Tibial nerve (tissue), 4 donors: Measurements from ENCODE around the gene GOLT1A. TPM values are rescaled to one million over a fixed set of nuclear protein-coding genes. Genes with fewer than 3 reads are reported as not detected.

Experiments
- DNase-seq, 2 donors: peaks; one replicate each; pipeline ENCODE4 v3.0.0-alpha.2; 2019; ENCODE audit warnings: low spot score in 2 of 2
- H3K27ac ChIP-seq, 4 donors: fragments of 200-600 bp; sonication (generic) in 3 of 4; one replicate each; pipeline ENCODE4 v1.5.1; 2017 to 2019; ENCODE audit warnings: mild to moderate bottlenecking in 1 of 4
- H3K27me3 ChIP-seq, 2 donors: fragments of 200-600 bp; sonication (generic) in 1 of 2; one replicate each; pipeline versions ENCODE4 v1.5.1 to v1.6.0; 2017 to 2019
- H3K36me3 ChIP-seq, 3 donors: fragments of 200-600 bp; sonication (generic); one replicate each; pipeline ENCODE4 v1.5.1; 2018 to 2019
- H3K4me1 ChIP-seq, 4 donors: fragments of 200-600 bp; sonication (generic) in 3 of 4; one replicate each; pipeline ENCODE4 v1.5.1; 2017 to 2019
- H3K4me3 ChIP-seq, 4 donors: fragments of 200-600 bp; sonication (generic) in 3 of 4; one replicate each; pipeline ENCODE4 v1.5.1; 2017 to 2019; ENCODE audit warnings: mild to moderate bottlenecking in 1 of 4, moderate library complexity in 1 of 4
- H3K9me3 ChIP-seq, 4 donors: fragments of 200-600 bp; sonication (generic) in 3 of 4; one replicate each; pipeline ENCODE4 v1.5.1; 2017 to 2019
- CTCF ChIP-seq, 5 experiments: fragments of 200-600 bp in 3 of 5; fragments of 450-650 bp in 2 of 5; sonication (generic) in 3 of 5; IDR thresholded peaks; one replicate each; pipeline ENCODE4 v1.5.1; 2016 to 2019; ENCODE audit warnings: antibody characterized with exemption in 5 of 5, mild to moderate bottlenecking in 3 of 5, moderate library complexity in 2 of 5
- EP300 ChIP-seq, 2 donors: sonication (generic); formaldehyde crosslinking; IDR thresholded peaks; one replicate each; pipeline ENCODE4 v1.6.1; 2017; ENCODE audit warnings: antibody characterized with exemption in 2 of 2, mild to moderate bottlenecking in 1 of 2
- POLR2A ChIP-seq, 2 donors: fragments of 450-650 bp; IDR thresholded peaks; one replicate each; pipeline ENCODE4 v1.6.1; 2017; ENCODE audit warnings: antibody characterized with exemption in 2 of 2, mild to moderate bottlenecking in 2 of 2, moderate library complexity in 2 of 2
- WGBS, 2 donors: methylation state at CpG; one replicate each; pipeline ENCODE4 v1.1.5; 2018; 5-methylcytosine and 5-hydroxymethylcytosine counted together
- total RNA-seq, 4 donors: library from RNA; depleted of rRNA; stranded (reverse); fragments of >200 nt; gene quantifications; one replicate each; pipeline ENCODE4 v1.1.0, GENCODE V29; 2016

Gene GOLT1A
- total RNA-seq, 4 donors from 2014 or later, result not detected

- no peak for TF ChIP-seq EP300 (IDR thresholded peaks at IDR 0.05)
- no peak for TF ChIP-seq CTCF (IDR thresholded peaks at IDR 0.05)
- TF ChIP-seq POLR2A (IDR thresholded peaks at IDR 0.05), result no peak
- Histone ChIP-seq H3K9me3 (no peaks in the 10 kb centered on the region), H3K4me1 (peaks cover 0 to 19% (median 3%) of the 10 kb centered on the region in 4 donors), H3K27me3 (no peaks in the 10 kb centered on the region), H3K36me3 (peaks cover 0 to 8% (median 0%) of the 10 kb centered on the region in 3 donors), H3K4me3 (no peak overlapping the region), H3K27ac (no peak overlapping the region)
- WGBS, 2 donors, result 95 to 96% methylated on average over 24 of the region's 24 CpGs
- no peak for DNase-seq
Measured at GRCh38 chr1:204257446-204257845, 43.7 kb upstream of the GOLT1A start.

- H3K4me3 ChIP-seq, result no peak overlapping the region
- WGBS, 2 donors, result 77 to 80% methylated on average over 10 of the region's 10 CpGs
Measured at GRCh38 chr1:204256531-204256930, 42.7 kb upstream of the GOLT1A start.

GRCh38 chr1:204255966-204256365, 42.2 kb upstream of the GOLT1A start:
- no peaks in the 10 kb centered on the region for H3K9me3 ChIP-seq
- H3K4me1 ChIP-seq, result peaks cover 0 to 12% (median 3%) of the 10 kb centered on the region in 4 donors
- DNase-seq, result no peak
- H3K4me3 ChIP-seq, result no peak overlapping the region
- H3K36me3 ChIP-seq, result peaks cover 0 to 8% (median 0%) of the 10 kb centered on the region in 3 donors
- TF ChIP-seq CTCF (IDR thresholded peaks at IDR 0.05) (no peak), EP300 (IDR thresholded peaks at IDR 0.05) (no peak), POLR2A (IDR thresholded peaks at IDR 0.05) (no peak)
- WGBS, 2 donors, result 61 to 66% methylated on average over 5 of the region's 5 CpGs
- H3K27me3 ChIP-seq, result no peaks in the 10 kb centered on the region
- H3K27ac ChIP-seq, result peak overlapping the region in 2 of 4 donors; percentile 12 to 49

More at GRCh38 chr1:204256531-204256930, 42.7 kb upstream of the GOLT1A start:
- Histone ChIP-seq H3K9me3 (no peaks in the 10 kb centered on the region), H3K36me3 (peaks cover 0 to 8% (median 0%) of the 10 kb centered on the region in 3 donors), H3K27ac (no peak overlapping the region), H3K27me3 (no peaks in the 10 kb centered on the region), H3K4me1 (peaks cover 0 to 12% (median 3%) of the 10 kb centered on the region in 4 donors)
- no peak for DNase-seq
- TF ChIP-seq POLR2A (IDR thresholded peaks at IDR 0.05), result no peak
- no peak for TF ChIP-seq CTCF (IDR thresholded peaks at IDR 0.05)
- no peak for TF ChIP-seq EP300 (IDR thresholded peaks at IDR 0.05)

- 72% methylated on average over 5 of the region's 5 CpGs for WGBS, 2 donors
- no peak for TF ChIP-seq CTCF (IDR thresholded peaks at IDR 0.05)
- no peak for TF ChIP-seq EP300 (IDR thresholded peaks at IDR 0.05)
- no peak for TF ChIP-seq POLR2A (IDR thresholded peaks at IDR 0.05)
Measured at GRCh38 chr1:204255225-204255624, 41.4 kb upstream of the GOLT1A start.

GRCh38 chr1:204254031-204254661, 40.4 kb upstream of the GOLT1A start:
- peaks cover 0 to 15% (median 3%) of the 10 kb centered on the region in 4 donors for H3K4me1 ChIP-seq
- TF ChIP-seq CTCF (IDR thresholded peaks at IDR 0.05) (no peak), POLR2A (IDR thresholded peaks at IDR 0.05) (no peak), EP300 (IDR thresholded peaks at IDR 0.05) (peak in 1 of 2 donors; percentile 66)
- no peaks in the 10 kb centered on the region for H3K9me3 ChIP-seq
- H3K36me3 ChIP-seq, result peaks cover 0 to 8% (median 0%) of the 10 kb centered on the region in 3 donors
- H3K27ac ChIP-seq, result peak overlapping the region in 1 of 4 donors; percentile 5
- WGBS, 2 donors, result 62 to 64% methylated on average over 6 to 7 of the region's 7 CpGs
- no peak overlapping the region for H3K4me3 ChIP-seq
- H3K27me3 ChIP-seq, result no peaks in the 10 kb centered on the region
- peak; percentile 47 to 66 for DNase-seq

More at GRCh38 chr1:204255225-204255624, 41.4 kb upstream of the GOLT1A start:
- no peak overlapping the region for H3K27ac ChIP-seq
- no peak overlapping the region for H3K4me3 ChIP-seq
- peaks cover 0 to 15% (median 3%) of the 10 kb centered on the region in 4 donors for H3K4me1 ChIP-seq
- H3K27me3 ChIP-seq, result no peaks in the 10 kb centered on the region
- no peaks in the 10 kb centered on the region for H3K9me3 ChIP-seq
- peaks cover 0 to 8% (median 0%) of the 10 kb centered on the region in 3 donors for H3K36me3 ChIP-seq
- no peak for DNase-seq
